H54 (cell line): Measurements from ENCODE around the gene CCDC86.

Source experiments
- DNase-seq: peaks from one replicate; pipeline ENCODE4 v3.0.0; 2011; ENCODE audit warnings: low spot score, mixed read lengths; ENCODE audit not compliant: insufficient read length
- FAIRE-seq: peaks from 3 replicates; lab custom pipeline; 2011; peaks lifted over from hg19 to GRCh38; lab: Jason Lieb, UNC
- POLR2A ChIP-seq: IDR thresholded peaks from 2 replicates; pipeline ENCODE4 v1.6.1; 2011; ENCODE audit warnings: low read depth, mild to moderate bottlenecking, low read length

Gene CCDC86

GRCh38 chr11:60891103-60891741 is 49.3 kb downstream of the CCDC86 start:
- no peak for DNase-seq
- TF ChIP-seq POLR2A: no peak
- no peak for FAIRE-seq

- no peak for TF ChIP-seq POLR2A
- FAIRE-seq (no peak), DNase-seq (no peak)
Measured at GRCh38 chr11:60895687-60896086, 53.8 kb downstream of the CCDC86 start.

GRCh38 chr11:60897496-60897895 is 55.6 kb downstream of the CCDC86 start:
- no peak for TF ChIP-seq POLR2A
- no peak for DNase-seq
- no peak for FAIRE-seq

GRCh38 chr11:60899046-60899936 is 57.4 kb downstream of the CCDC86 start:
- DNase-seq: no peak
- peak; percentile 75 for FAIRE-seq
- TF ChIP-seq POLR2A: no peak

- TF ChIP-seq POLR2A: no peak
- FAIRE-seq (no peak), DNase-seq (no peak)
Measured at GRCh38 chr11:60899977-60900376, 58.1 kb downstream of the CCDC86 start.
